TTC549 (cell line): Measurements from ENCODE around the gene ZKSCAN7.
"Not testable (repeated sequence)": the region's sequence is repeated elsewhere in the genome, so short reads cannot be mapped to it uniquely, and the experiment has no call there.

Experiments
- FAIRE-seq: peaks from 2 replicates; lab custom pipeline; 2012; peaks lifted over from hg19 to GRCh38; lab: Jason Lieb, UNC

The ZKSCAN7 gene

GRCh38 chr3:44577354-44577952 is 22.5 kb downstream of the ZKSCAN7 start:
- not testable (repeated sequence) for FAIRE-seq

GRCh38 chr3:44578316-44578715 is 23.3 kb downstream of the ZKSCAN7 start:
- not testable (repeated sequence) for FAIRE-seq

- FAIRE-seq, result not testable (repeated sequence)
These were observed 24.0 kb downstream of the ZKSCAN7 start for GRCh38 chr3:44578924-44579515.

GRCh38 chr3:44579749-44580148 is 24.8 kb downstream of the ZKSCAN7 start:
- not testable (repeated sequence) for FAIRE-seq

- FAIRE-seq, result not testable (repeated sequence)
These were observed 26.0 kb downstream of the ZKSCAN7 start for GRCh38 chr3:44580971-44581370.

- FAIRE-seq, result no peak
These were observed 29.9 kb downstream of the ZKSCAN7 start, which contains the start of gene ZNF660 for GRCh38 chr3:44584646-44585501. Gene ZNF660 (plus strand): TSS chr3:44584964. CDS start chr3:44594194, 9,230 bp downstream.

GRCh38 chr3:44596621-44597020 is 41.6 kb downstream of the ZKSCAN7 start:
- FAIRE-seq, result no peak

- FAIRE-seq, result no peak
These were observed 46.8 kb downstream of the ZKSCAN7 start for GRCh38 chr3:44601749-44602148.

- no peak for FAIRE-seq
These were observed 57.7 kb downstream of the ZKSCAN7 start for GRCh38 chr3:44612678-44613077.
